IMR-90 (cell line): ENCODE measurements around the gene AAGAB. TPM values are rescaled to one million over a fixed set of nuclear protein-coding genes. Genes with fewer than 3 reads are reported as not detected.

Source experiments
- ATAC-seq: fragments of 200-7000 bp; cut with Tn5 transposase; 2 replicates; pipeline ENCODE4 v1.9.1; 2020; ENCODE audit warnings: low read depth, mild to moderate bottlenecking, moderate library complexity
- BruUV-seq: library from RNA; stranded (reverse); fragments of 400-500 nt; replicated peaks from 2 replicates; lab custom pipeline; 2021; lab: Mats Ljungman, UMichigan
- CTCF ChIA-PET: fragments of 300-600 bp; formaldehyde crosslinking; extraction: SDS; loops from one replicate; lab custom pipeline; 2021; ENCODE audit warnings: antibody characterized with exemption; lab: Yijun Ruan, JAX
- POLR2A ChIA-PET: fragments of 300-600 bp; sonication (Branson Sonifier 250); formaldehyde crosslinking; loops from one replicate; lab custom pipeline; 2022; ENCODE audit warnings: antibody characterized with exemption; ENCODE audit not compliant: unreplicated experiment; lab: Charles Lee
- DNase-seq: peaks from one replicate; pipeline ENCODE4 v3.0.0; 2013
- H2AFZ ChIP-seq: replicated peaks from 2 replicates; pipeline ENCODE3; 2013; ENCODE audit warnings: low read length, mild to moderate bottlenecking; ENCODE audit not compliant: poor library complexity
- H2AK5ac ChIP-seq: 2 replicates; pipeline ENCODE4 v1.6.1; 2013; ENCODE audit warnings: low read depth, low read length, inconsistent platforms
- H2AK9ac ChIP-seq: replicated peaks from 2 replicates; pipeline ENCODE3; 2013; ENCODE audit warnings: mild to moderate bottlenecking, low read depth, low read length, moderate library complexity; ENCODE audit not compliant: poor library complexity
- H2BK120ac ChIP-seq: 2 replicates; pipeline ENCODE4 v1.6.1; 2013; ENCODE audit warnings: low read depth, low read length, inconsistent platforms
- H2BK15ac ChIP-seq: 3 replicates; pipeline ENCODE4 v1.6.1; 2013; ENCODE audit warnings: low read depth, low read length, inconsistent platforms
- H2BK20ac ChIP-seq: 2 replicates; pipeline ENCODE4 v1.6.1; 2013; ENCODE audit warnings: low read depth, mild to moderate bottlenecking, inconsistent platforms, low read length, moderate library complexity
- H2BK5ac ChIP-seq: 2 replicates; pipeline ENCODE4 v1.6.1; 2013; ENCODE audit warnings: mild to moderate bottlenecking, low read depth, low read length, inconsistent platforms; ENCODE audit not compliant: poor library complexity, severe bottlenecking
- H3K14ac ChIP-seq: replicated peaks from 2 replicates; pipeline ENCODE4 v1.6.1; 2013; ENCODE audit warnings: low read depth, low read length, inconsistent platforms
- H3K18ac ChIP-seq: 2 replicates; pipeline ENCODE4 v1.6.1; 2013; ENCODE audit warnings: low read depth, low read length, control low read depth
- H3K23ac ChIP-seq: 2 replicates; pipeline ENCODE4 v1.6.1; 2013; ENCODE audit warnings: low read depth, low read length, inconsistent platforms
- H3K27ac ChIP-seq: 2 replicates; pipeline ENCODE4 v1.5.1; 2013; ENCODE audit warnings: mild to moderate bottlenecking, control low read depth, low read length; ENCODE audit not compliant: insufficient read depth
- H3K27me3 ChIP-seq: 2 replicates; pipeline ENCODE4 v1.6.1; 2013; ENCODE audit warnings: low read length; ENCODE audit not compliant: control insufficient read depth, insufficient read depth
- H3K36me3 ChIP-seq: 2 replicates; pipeline ENCODE4 v1.6.1; 2013; ENCODE audit warnings: low read length, mixed read lengths; ENCODE audit not compliant: control insufficient read depth, insufficient read depth
- H3K4ac ChIP-seq: 2 replicates; pipeline ENCODE4 v1.6.1; 2013; ENCODE audit warnings: low read depth, low read length, inconsistent platforms
- H3K4me1 ChIP-seq: 2 replicates; pipeline ENCODE4 v1.6.1; 2013; ENCODE audit warnings: low read length, mixed read lengths; ENCODE audit not compliant: control insufficient read depth, insufficient read depth
- H3K4me2 ChIP-seq: 2 replicates; pipeline ENCODE4 v1.6.1; 2013; ENCODE audit warnings: low read depth, mild to moderate bottlenecking, control low read depth, low read length, moderate library complexity
- H3K4me3 ChIP-seq: 2 replicates; pipeline ENCODE4 v1.5.1; 2013; ENCODE audit warnings: low read depth, mild to moderate bottlenecking, control low read depth, low read length, moderate library complexity; ENCODE audit not compliant: insufficient read depth
- H3K56ac ChIP-seq: 2 replicates; pipeline ENCODE4 v1.6.1; 2013; ENCODE audit warnings: low read length, inconsistent platforms; ENCODE audit not compliant: insufficient read depth; ENCODE audit errors: extremely low read depth
- H3K79me1 ChIP-seq, 2 experiments: 2 replicates each; pipeline ENCODE4 v1.6.1; 2013; ENCODE audit warnings: low read length in 2 of 2, inconsistent platforms in 1 of 2, low read depth in 1 of 2
- H3K9ac ChIP-seq: 2 replicates; pipeline ENCODE4 v1.6.1; 2013; ENCODE audit warnings: low read depth, low read length, control low read depth
- H3K9me1 ChIP-seq: 2 replicates; pipeline ENCODE4 v1.6.1; 2013; ENCODE audit warnings: low read length, inconsistent platforms; ENCODE audit not compliant: insufficient read depth
- H3K9me3 ChIP-seq: 2 replicates; pipeline ENCODE4 v1.6.1; 2013; ENCODE audit warnings: low read length; ENCODE audit not compliant: control insufficient read depth, insufficient read depth
- H4K20me1 ChIP-seq: 2 replicates; pipeline ENCODE4 v1.6.1; 2013; ENCODE audit warnings: low read length, inconsistent platforms; ENCODE audit not compliant: insufficient read depth
- H4K5ac ChIP-seq: 2 replicates; pipeline ENCODE4 v1.6.1; 2013; ENCODE audit warnings: mild to moderate bottlenecking, low read depth, low read length, control low read depth
- H4K8ac ChIP-seq, 2 experiments: 2 replicates each; pipeline ENCODE4 v1.6.1; 2013; ENCODE audit warnings: low read depth in 2 of 2, low read length in 2 of 2, control low read depth in 1 of 2, inconsistent platforms in 1 of 2
- H4K91ac ChIP-seq: 2 replicates; pipeline ENCODE4 v1.6.1; 2013; ENCODE audit warnings: low read depth, low read length, inconsistent platforms; ENCODE audit not compliant: insufficient read depth
- BHLHE40 ChIP-seq: fragments of 150-350 bp; IDR thresholded peaks from 2 replicates; pipeline ENCODE4 v1.6.1; 2016; ENCODE audit warnings: mild to moderate bottlenecking, low read depth, low read length
- CEBPB ChIP-seq: IDR thresholded peaks from 2 replicates; pipeline ENCODE4 v1.6.1; 2012; ENCODE audit warnings: low read depth, low read length, improper control_type of control experiment
- CHD1 ChIP-seq: IDR thresholded peaks from 2 replicates; pipeline ENCODE4 v1.6.1; 2012; ENCODE audit warnings: low read depth, low read length, improper control_type of control experiment
- CTCF ChIP-seq: conservative IDR thresholded peaks from 2 replicates; pipeline ENCODE4 v1.5.1; 2012; ENCODE audit warnings: mild to moderate bottlenecking, low read depth, low read length, improper control_type of control experiment
- FOS ChIP-seq: fragments of 150-350 bp; IDR thresholded peaks from 2 replicates; pipeline ENCODE4 v1.6.1; 2016; ENCODE audit warnings: low read depth, low read length
- MAFK ChIP-seq: IDR thresholded peaks from 2 replicates; pipeline ENCODE4 v1.6.1; 2012; ENCODE audit warnings: low read depth, low read length, improper control_type of control experiment
- MXI1 ChIP-seq: IDR thresholded peaks from 2 replicates; pipeline ENCODE4 v1.6.1; 2012; ENCODE audit warnings: low read depth, mild to moderate bottlenecking, low read length, moderate library complexity, borderline replicate concordance
- NFE2L2 ChIP-seq: fragments of 150-350 bp; IDR thresholded peaks from 2 replicates; pipeline ENCODE4 v1.6.1; 2016; ENCODE audit warnings: low read depth, mild to moderate bottlenecking, low read length
- POLR2A ChIP-seq: IDR thresholded peaks from 2 replicates; pipeline ENCODE4 v1.6.1; 2012; ENCODE audit warnings: mild to moderate bottlenecking, low read depth, low read length
- RAD21 ChIP-seq: IDR thresholded peaks from 2 replicates; pipeline ENCODE4 v1.6.1; 2012; ENCODE audit warnings: low read length, improper control_type of control experiment
- RFX5 ChIP-seq: IDR thresholded peaks from 2 replicates; pipeline ENCODE4 v1.8.0; 2012; ENCODE audit warnings: low read depth, mild to moderate bottlenecking, low read length, moderate library complexity
- SMC3 ChIP-seq: fragments of 150-350 bp; IDR thresholded peaks from 2 replicates; pipeline ENCODE4 v1.6.1; 2016; ENCODE audit warnings: low read depth, mild to moderate bottlenecking, antibody characterized with exemption, low read length, moderate library complexity
- USF2 ChIP-seq: fragments of 150-350 bp; IDR thresholded peaks from 2 replicates; pipeline ENCODE4 v1.6.1; 2017; ENCODE audit warnings: mild to moderate bottlenecking, antibody characterized with exemption, low read length, low read depth
- WGBS, 2 experiments: methylation state at CpG; one replicate each; pipeline versions ENCODE4 v1.1.5 to v1.1.7; 2013; ENCODE audit warnings: missing lambda C conversion rate in 2 of 2; ENCODE audit not compliant: insufficient read length in 1 of 2; ENCODE audit errors: extremely low coverage in 2 of 2; 5-methylcytosine and 5-hydroxymethylcytosine counted together
- dilution Hi-C: fragments of 300-500 bp; cut with HindIII; formaldehyde crosslinking; loops from one replicate; pipeline ENCODE4 v1.14.3; 2018; ENCODE audit warnings: low sequenced_read_pairs; ENCODE audit not compliant: unreplicated experiment
- in situ Hi-C: fragments of 300-500 bp; cut with MboI; formaldehyde crosslinking; loops from 3 replicates; pipeline ENCODE4 v1.14.3; 2019; ENCODE audit warnings: low sequenced_read_pairs, inconsistent platforms, mixed read lengths
- intact Hi-C: fragments of 100-400 bp; cut with micrococcal nuclease; formaldehyde crosslinking; loops from 2 replicates; pipeline ENCODE4 v1.10.0; 2022
- polyA plus RNA-seq, 3 experiments: library from polyadenylated mRNA; depleted of rRNA; stranded (reverse); fragments of >200 nt; gene quantifications; 2 replicates each; pipeline ENCODE4 v1.2.3, GENCODE V29; 2012; ENCODE audit warnings: low replicate concordance in 1 of 3
- total RNA-seq: library from RNA; depleted of rRNA; stranded (reverse); fragments of >200 nt; gene quantifications from 2 replicates; pipeline ENCODE4 v1.2.3, GENCODE V29; 2012
- TF ChIP-seq, protein P1 (sequence below): fragments of 150-350 bp; IDR thresholded peaks from 2 replicates; pipeline ENCODE4 v1.6.1; 2016; ENCODE audit warnings: low read depth, mild to moderate bottlenecking, low read length, moderate library complexity, borderline replicate concordance

The AAGAB gene
- total and polyA plus RNA-seq, 2 of the 4 experiments (the other 2 are of a cell fraction), result 26.1 to 69.7 TPM

DNA sequence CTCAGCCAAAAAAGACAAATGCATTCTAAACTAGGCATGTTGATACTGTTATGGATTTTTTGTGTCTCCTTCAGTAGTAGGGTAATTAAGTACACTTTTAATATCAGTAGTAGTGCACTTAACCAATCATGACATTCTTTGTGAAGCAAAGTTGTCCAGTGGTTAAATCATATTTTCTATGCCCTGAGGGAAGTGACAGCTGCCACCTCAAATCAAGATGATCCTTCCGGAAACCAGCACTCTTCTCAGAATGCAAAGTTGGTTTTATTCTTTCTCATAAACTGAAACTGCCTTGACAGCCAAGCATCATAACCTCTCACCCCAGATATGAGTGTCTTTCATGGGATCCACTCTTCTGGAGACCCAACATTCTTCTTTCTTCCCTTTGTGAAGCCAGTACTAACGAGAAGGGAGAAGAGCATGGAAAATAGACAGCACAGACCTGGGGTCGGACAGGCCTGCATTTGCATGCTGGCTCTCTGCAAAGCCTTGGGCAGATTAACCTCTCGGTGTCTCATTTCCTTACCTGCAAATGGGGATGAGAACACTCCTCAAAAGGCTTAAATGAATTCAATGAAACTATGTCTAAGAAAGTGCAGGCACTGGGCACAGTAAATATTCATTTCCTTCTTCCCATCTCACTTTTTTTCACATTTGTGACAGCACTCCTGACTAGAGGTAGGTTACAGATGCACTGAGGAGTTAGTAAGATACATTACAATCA, 13.2 kb downstream of the AAGAB start:
- Histone ChIP-seq H3K9me3 (no peaks in the 10 kb centered on the region), H3K23ac (no peak overlapping the region), H3K4ac (no peak overlapping the region), H4K20me1 (peaks cover 21% of the 10 kb centered on the region; the same call in 1 of the 2 replicates), H2BK15ac (no peak overlapping the region), H2BK20ac (no peak overlapping the region), H3K4me1 (peaks cover 2% of the 10 kb centered on the region; the same call in 1 of the 2 replicates), H3K79me1 (peaks cover 37 to 48% of the 10 kb centered on the region in 2 experiments), H3K56ac (no peak overlapping the region), H4K8ac (no peak overlapping the region), H3K18ac (no peak overlapping the region), H3K14ac (no peak overlapping the region), H2AK9ac (no peak overlapping the region), H3K4me2 (no peak overlapping the region), H3K27ac (no peak overlapping the region), H4K91ac (no peak overlapping the region), H2AFZ (no peak overlapping the region), H2AK5ac (no peak overlapping the region), H4K5ac (no peak overlapping the region), H2BK120ac (no peak overlapping the region), H3K4me3 (no peak overlapping the region), H3K9ac (no peak overlapping the region), H3K9me1 (no peaks in the 10 kb centered on the region), H2BK5ac (no peak overlapping the region), H3K36me3 (peaks cover 4% of the 10 kb centered on the region), H3K27me3 (no peaks in the 10 kb centered on the region)
- TF ChIP-seq RFX5, result no peak
- TF ChIP-seq POLR2A, result no peak
- TF ChIP-seq MXI1, result no peak
- TF ChIP-seq SMC3, result no peak
- TF ChIP-seq RAD21, result no peak
- TF ChIP-seq, protein P1, sequence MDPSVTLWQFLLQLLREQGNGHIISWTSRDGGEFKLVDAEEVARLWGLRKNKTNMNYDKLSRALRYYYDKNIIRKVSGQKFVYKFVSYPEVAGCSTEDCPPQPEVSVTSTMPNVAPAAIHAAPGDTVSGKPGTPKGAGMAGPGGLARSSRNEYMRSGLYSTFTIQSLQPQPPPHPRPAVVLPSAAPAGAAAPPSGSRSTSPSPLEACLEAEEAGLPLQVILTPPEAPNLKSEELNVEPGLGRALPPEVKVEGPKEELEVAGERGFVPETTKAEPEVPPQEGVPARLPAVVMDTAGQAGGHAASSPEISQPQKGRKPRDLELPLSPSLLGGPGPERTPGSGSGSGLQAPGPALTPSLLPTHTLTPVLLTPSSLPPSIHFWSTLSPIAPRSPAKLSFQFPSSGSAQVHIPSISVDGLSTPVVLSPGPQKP, result no peak
- no peak for TF ChIP-seq CEBPB
- TF ChIP-seq FOS, result no peak
- TF ChIP-seq CHD1, result no peak
- TF ChIP-seq MAFK, result no peak
- no peak for TF ChIP-seq NFE2L2
- TF ChIP-seq CTCF, result no peak
- no peak for TF ChIP-seq USF2
- TF ChIP-seq BHLHE40, result no peak
- ATAC-seq (no peak), DNase-seq (no peak)
- dilution Hi-C loops, result no loop called here
- intact Hi-C loops, result no loop called here
- ChIA-PET CTCF (no interaction called here), POLR2A (no interaction called here)
- in situ Hi-C loops, result no loop called here
- WGBS, 2 experiments, result 100% methylated on average over 1 of the region's 4 CpGs; no CpG with 5 or more reads in 1 of the 2 experiments
- no TSS peak for BruUV-seq
